ACHN (cell line): ENCODE measurements around the gene ZNF785.
"Not testable (repeated sequence)": the region's sequence is repeated elsewhere in the genome, so short reads cannot be mapped to it uniquely, and the experiment has no call there.

Source experiments
- DNase-seq: peaks from one replicate; pipeline ENCODE4 v3.0.0-alpha.2; 2015
- in situ Hi-C: cut with HindIII; loops from 2 replicates; pipeline ENCODE4 v1.10.0; 2017; ENCODE audit warnings: low sequenced_read_pairs, low pct_ligation_motif_present, low pct_unique_long_range_greater_than_20kb

Gene ZNF785

DNA sequence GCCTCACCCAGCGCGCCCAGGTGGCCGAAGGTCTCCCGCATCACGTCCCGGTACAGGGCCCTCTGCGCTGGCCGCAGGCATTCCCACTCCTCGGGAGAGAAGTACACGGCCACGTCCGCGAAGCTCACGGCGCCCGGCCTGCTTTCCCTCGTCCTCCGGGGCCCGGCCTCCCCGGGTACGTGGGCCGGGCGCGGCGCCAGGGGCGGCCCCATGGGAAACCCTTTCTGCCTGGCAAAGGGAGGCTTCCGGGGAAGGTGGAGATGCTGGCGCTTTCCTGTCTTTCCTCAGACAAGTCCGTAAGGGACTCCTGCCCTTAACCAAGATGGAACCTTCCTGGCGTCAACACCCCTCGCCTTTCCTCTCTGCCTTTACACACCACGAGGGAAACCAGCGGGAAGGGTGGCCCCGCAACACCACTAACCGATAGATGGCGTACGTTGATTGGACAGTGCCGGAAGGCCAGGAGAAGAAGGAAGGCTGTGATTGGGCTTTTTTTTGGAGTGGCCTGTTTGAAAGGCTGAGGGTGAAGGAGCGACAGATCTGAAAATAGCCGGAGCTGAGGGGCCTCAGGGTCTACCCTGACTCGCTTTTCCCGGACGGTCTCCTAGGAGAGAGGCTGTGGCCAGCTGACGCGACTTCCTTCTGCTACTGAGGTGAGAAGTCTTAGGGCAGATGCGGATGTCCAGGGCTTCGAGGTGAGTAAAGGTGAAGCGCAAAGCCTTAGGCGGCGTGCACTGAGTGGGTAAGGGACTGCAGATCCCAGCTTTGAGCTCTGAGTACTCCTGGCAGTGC, at the start of gene ZNF785:
Gene ZNF785, minus strand, starts transcription at position 298 of the 792 bp plus-strand sequence. Its CDS starts 86 bp downstream, at position 212.
- peak; percentile 96 for DNase-seq
- in situ Hi-C loops: no loop called here

DNA sequence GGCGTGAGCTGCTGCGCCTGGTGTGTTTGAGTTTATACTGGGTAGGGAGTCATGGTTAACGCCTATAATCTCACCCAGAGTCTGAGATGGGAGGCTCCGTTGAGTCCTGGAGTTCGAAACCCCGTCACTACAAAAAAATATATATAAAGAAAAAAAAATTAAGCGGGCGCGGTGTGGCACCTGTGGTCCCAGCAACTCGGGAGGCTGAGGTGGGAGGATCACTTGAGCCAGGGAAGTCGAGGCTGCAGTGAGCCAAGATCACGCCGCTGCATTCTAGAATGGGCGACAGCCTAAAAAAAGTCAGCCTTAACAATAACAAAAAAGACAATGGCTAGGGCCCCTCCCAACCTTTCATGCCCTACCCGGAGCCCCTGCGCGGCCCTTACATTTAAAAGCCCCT, 48.0 kb upstream of the ZNF785 start:
- no peak for DNase-seq
- in situ Hi-C loops: no loop called here

DNA sequence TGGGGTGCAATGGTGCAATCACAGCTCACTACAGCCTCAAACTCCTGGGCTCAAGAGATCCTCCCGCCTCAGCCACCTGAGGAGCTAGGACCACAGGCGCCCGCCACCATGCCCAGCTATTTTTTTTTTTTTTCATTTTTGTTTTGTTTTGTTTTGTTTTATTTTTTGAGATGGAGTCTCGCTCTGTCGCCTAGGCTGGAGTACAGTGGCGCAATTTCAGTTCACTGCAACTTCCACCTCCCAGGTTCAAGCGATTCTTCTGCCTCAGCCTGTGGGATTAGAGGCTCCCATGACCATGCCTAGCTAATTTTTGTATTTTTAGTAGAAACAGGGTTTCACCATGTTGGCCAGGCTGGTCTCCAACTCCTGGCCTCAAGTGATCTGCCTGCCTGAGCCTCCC, 47.0 kb upstream of the ZNF785 start:
- DNase-seq, in situ Hi-C loops: not testable (repeated sequence)

DNA sequence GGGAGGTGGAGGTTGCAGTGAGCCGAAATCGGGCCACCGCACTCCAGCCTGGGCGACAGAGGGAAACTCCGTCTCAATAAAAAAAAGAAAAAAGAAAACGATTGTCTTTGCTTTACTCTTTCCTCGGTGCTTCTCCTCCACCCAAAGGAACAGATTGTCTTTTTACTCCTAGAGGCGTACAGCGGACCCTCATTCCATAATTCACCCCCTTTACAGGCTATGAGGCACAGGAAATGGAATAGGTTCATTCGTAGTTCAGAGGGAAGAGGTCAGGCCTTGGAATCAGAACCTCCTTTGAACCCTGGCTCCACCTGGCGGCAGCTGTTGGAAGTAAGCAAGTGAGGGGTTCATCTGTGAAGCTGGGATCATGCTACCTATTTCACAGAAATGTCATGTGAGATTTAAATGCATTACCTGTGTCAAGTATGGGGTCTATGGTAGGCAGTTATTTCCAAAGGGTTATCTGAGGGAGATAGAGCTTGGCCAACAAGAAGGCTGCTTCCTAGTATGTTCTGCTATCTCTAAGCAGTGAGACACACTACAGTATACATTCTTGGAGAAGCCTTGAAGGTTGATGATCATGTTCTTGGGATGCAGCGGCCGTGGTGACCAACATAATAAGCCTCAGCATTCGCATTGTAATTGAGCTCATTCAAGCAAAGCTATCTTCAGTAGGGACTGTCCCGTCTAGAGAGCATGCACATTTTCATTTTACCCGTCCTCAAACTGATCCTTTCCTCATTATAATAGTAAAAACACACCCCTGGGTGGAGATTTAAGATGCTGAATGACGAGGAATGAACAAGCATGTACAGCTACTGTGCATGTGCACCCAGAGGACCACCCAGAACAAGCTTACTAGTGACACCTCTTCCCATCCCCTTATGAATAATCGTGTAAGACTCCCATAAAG, 43.4 kb upstream of the ZNF785 start:
- DNase-seq: peak; percentile 82
- in situ Hi-C loops: no loop called here

DNA sequence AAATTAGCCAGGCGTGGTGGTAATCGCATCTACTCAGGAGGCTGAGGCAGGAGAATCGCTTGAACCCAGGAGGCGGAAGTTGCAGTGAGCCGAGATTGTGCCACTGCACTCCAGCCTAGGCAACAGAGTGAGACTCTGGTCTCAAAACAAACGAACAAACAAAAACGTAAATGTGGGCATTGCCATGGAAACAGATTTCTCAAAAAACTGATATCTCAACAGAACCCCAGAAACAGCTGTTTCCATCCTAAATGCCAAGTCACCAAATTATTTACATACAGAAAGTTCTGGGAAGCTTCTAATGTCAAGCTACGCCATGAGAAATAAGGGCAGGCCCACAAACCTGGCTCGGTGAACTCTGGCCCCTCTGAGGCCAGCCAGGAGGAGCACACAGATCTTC, 40.7 kb upstream of the ZNF785 start:
- in situ Hi-C loops: no loop called here
- DNase-seq: no peak

DNA sequence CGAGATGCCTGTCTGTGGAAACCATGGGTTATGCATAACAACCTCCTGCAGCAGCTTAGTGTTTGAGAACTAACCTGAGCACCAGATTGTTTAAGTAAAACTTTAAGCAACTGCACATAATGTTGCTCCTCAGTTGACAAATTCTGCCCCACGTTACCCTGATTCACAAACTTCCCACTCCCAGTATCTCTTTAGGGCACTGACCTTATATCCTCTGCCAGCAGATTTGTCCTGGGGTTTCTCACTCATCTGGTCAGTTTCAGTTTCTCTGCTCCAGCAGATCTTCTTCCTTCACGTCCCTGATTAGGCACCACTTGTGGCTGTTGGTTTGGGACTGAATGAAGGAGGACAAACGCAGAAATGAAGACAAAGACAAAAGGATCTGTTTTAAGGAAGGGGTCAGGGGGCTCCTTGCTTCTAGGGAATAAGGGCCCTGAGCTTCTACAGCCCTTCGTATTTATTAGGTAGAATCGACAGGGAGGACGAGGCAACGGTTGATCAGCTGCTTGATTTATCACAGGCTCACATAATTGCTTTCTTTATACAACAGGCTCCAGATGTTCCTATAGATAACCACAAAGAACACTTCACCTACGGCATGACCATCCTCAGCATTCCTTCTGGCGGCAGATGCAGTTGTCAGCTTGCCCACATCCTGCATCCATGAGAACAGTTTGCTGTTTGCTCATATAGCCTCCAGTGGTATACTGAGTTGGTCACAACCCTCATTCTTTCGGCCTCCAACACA, 38.2 kb upstream of the ZNF785 start:
- DNase-seq: no peak
- in situ Hi-C loops: no loop called here

DNA sequence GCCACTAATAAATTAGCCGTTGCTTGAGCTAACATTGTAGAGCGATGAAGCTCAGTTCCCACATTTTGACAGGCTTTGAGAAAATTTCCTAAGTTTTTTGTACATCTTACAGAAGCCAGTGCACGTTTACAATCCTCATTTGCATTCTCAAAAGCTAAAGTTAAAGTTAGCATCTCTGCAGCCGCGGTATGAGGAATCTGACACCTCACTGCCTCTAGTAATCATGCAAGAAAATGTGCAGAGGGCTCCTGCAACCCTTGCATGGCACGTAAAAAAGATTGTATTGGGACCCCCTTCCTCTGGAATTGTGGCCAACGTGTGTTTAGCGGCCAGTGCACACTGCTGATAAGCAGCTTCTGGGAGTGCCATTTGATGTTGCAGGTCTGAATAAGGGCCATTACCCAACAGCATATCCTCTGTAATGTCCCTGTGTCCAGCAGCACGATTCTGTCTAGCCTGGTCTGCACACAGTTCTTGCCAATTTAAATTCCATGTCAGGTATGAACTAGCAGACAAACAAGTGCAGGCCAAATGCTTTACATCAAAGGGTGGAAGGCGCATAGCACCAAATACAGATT, 37.0 kb upstream of the ZNF785 start:
- in situ Hi-C loops: no loop called here
- DNase-seq: no peak

DNA sequence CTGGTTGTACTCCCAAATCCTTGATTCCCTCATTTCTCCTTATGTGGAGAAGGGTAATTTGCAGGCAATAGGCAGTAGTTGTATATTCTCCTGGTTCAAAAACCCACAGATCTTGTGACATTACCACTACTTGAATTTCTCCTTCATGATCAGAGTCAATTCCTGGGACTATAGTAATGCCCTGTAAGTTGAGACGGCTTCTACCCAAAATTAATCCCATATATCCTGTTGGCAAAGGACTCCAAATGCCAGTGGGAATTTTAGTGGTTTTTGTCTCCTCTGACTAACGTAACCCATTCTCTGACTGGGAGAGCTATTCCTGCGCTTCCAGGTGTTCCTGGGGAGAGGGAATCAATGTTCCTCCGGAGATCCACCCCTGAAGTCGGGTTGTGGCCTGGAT, 36.3 kb upstream of the ZNF785 start:
- in situ Hi-C loops: no loop called here
- DNase-seq: no peak

DNA sequence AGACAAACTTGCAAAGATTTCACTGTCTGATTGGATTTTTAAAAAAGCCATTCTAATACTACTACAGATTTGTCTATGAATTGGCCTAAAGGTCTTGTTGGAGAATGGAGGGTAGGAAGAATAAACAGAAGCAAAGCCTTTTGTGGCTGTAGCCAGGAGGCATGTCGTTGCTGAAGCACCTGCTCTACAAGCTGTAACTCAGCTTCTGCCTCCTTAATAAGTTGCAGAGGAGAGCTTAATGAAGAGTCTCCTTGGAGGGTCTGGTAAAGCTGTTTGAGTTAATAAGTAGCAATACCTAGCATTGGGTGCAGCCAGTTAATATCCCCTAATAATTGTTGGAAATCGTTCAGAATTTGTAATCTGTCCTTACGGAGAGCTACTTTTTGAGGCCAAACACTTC, 34.7 kb upstream of the ZNF785 start:
- in situ Hi-C loops: no loop called here
- no peak for DNase-seq

DNA sequence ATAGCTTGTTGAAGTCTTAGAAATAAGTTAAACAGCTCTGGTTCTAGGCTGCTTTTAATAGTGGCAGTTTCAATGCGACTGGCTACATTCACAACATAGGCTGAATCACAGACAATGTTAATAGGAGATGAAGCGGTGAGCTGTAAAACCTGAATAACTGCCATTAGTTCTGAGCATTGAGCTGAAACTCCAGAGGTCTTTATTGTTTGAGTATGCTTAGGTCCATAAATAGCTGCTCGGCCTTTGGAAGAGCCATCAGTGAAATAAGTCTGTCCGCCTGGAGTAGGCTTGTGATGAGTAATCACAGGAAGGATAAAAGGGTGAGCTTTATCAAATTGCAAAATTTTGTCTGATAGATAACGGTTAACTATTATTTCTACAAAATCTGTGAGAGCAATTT, 34.1 kb upstream of the ZNF785 start:
- in situ Hi-C loops: no loop called here
- peak; percentile 81 for DNase-seq

DNA sequence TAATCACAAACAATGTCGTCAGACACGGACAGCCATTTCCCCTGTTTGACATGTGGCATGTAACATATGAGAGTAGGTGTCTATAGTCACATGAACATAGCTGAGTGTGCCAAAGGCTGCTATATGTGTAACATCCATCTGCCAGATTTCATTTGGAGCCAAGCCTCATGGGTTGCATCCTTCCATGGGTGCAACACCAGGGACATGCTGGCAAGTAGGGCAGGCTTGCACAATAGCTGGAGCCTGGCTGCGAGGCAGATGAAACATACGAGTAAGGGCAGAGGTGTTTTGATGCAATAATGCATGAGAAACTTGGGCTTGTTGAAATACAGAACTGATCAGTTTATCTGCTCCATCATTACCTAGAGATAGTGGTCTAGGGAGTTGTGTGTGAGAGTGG, 33.7 kb upstream of the ZNF785 start:
- DNase-seq: peak; percentile 48
- in situ Hi-C loops: no loop called here

DNA sequence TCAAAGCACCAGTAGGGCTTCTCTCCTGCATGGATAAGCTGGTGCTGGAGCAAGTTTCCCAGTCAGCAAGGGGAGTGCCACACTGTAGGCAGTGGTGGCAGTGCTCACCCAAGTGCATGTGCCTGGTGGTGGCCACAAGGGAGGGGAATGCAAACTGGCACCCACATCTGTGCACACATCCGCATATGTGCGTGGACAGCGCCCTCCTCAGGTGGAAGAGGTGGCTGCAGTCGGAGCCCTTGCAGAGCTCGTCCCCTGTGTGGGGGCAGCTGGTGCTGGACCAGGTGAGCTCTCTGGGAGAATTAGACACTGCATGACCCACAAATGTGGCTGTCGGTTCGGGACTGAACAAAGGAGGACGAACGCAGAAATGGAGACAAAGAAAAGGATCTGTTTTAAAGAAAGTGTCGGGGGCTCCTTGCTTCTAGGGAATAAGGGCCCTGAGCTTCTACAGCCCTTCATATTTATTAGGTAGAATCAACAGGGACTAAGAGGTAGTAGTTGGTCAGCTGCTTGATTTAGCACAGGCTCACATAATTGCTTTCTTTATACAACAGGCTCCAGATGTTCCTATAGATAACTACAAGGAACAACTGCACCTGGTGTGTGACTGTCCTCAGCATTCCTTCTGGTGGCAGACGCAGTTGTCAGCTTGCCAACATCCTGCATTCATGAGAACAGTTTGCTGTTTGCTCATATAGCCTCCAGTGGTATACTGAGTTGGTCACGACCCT, 30.0 kb upstream of the ZNF785 start:
- DNase-seq: peak; percentile 78
- in situ Hi-C loops: no loop called here

DNA sequence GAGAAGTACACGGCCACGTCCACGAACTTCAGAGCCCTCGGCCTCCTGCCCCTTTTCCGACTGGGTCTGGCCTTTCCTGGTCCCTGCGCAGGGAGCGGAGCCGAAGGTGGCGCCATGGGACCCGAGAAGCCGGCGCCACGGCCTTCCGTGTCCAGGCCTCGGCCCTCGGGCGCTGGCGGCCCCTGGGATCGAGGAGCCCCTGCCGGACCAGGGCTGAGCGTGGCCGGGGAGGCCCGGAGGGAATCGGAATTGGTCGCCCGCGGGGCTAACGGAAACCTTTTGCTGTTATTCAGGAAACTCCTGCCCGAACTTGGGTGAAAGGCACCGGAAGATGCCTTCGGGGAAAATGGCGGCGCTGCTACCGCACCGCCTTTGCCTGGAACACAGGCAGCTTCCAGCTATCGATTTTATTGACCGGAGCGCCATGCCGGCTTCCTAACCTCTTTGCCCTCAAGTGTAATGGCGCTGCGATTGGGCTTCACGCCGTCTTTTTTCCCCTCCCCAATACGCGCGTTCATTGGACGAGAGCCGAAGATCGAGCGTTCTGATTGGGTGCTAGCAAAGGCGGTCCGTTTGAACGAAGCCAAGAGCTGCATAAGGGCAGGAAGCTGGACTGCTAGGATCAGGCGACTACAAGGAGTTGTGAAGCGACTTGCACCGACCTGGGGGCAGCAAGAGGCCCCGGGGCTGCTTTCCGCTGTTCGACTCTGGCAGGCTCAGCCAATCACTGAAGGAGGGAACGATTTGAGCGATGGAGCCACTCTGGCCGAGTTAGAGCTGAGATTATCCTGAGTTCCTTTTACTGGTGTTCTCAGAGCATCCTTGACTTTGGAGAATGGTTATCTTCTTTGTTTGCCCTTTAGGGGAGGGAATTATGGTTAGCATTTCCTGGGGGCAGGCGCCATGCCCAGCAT, 24.7 kb upstream of the ZNF785 start, which contains the start of gene ZNF689:
Gene ZNF689, minus strand, starts transcription at position 464 of the 914 bp plus-strand sequence. Its CDS starts 348 bp downstream, at position 116.
- peak; percentile 99 for DNase-seq
- in situ Hi-C loops: no loop called here

DNA sequence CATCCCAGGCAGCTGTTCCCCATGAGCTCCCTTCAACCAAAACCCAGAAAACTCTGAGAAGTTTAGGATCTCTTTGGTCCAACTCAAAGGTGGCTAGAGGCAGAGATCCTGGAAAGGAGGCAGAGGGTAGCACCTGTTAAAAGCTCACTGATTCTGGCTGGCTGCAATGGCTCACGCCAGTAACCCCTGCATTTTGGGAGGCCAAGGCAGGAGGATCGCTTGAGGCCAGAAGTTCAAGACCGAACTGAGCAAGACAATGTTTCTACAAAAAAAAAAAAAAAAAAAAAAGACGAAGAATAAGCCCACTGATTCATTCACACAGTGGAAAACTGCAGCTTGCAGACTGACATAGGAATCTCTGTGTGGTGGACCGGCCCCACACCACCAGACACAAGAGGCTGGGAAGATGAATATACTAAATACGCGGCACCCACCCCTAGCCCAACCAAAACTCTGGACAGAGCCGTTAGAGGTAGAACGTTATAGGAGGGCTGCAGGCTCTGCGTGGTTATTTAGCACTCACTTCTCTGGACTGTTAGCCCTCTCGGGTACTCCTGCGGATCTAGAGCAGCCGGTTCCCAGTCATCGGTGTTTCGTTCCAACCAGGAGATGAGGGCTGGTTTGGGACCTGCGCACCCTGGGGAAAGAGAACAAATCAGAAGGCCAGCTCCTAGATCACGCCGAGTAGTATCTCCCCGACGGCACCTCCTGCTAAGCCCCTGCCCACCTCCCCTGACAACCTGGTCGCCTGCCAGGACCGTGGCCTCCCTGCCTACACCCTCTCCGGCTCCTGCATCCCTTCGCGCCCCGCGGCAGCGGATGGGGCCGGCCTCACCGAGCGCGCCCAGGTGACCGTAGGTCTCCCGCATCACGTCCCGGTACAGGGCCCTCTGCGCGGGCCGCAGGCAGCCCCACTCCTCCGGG, 23.8 kb upstream of the ZNF785 start:
- in situ Hi-C loops: no loop called here
- DNase-seq: peak; percentile 40

DNA sequence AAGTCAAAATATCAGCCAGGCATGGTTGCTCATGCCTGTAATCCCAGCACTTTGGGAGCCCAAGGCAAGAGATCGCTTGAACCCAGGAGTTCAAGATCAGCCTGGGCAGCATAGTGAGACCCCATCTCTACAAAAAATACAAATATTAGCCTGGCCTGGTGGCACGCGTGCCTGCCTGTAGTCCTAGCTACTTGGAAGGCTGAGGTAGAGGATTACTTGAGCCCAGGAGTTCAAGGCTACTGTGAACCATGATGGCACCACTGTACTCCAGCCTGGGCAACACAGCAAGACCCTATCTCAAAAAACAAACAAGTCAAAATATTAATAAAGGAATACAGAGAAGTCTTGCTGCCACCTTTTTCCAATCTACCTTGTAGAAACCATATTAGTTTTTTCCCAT, 20.5 kb upstream of the ZNF785 start:
- DNase-seq: no peak
- in situ Hi-C loops: no loop called here

DNA sequence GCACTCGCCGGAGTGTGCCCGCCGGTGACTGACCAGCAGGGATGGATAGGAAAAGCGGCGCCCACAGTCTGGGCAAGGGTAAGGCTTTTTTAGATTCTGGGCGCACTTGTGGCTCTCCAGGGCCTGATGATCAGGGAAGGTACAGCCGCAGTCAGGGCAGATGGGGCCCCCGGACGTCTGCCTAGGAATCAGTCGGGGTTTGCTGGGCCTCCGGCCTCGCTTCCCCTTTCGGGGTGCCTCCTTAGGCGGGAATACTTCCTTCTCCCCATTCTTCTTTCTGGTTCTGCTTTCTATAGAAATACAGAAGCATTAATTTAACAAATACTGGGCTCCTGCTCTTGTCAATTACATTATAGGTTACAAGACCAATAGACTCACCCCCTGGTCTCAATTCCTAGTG, 19.7 kb upstream of the ZNF785 start:
- DNase-seq: no peak
- in situ Hi-C loops: no loop called here
